ENCODE data around the gene CDH4. TPM values are rescaled to one million over a fixed set of nuclear protein-coding genes. Genes with fewer than 3 reads are reported as not detected.
"Not testable (repeated sequence)": the region's sequence is repeated elsewhere in the genome, so short reads cannot be mapped to it uniquely, and the experiment has no call there.

The CDH4 gene
- total and polyA plus RNA-seq, 11 donors: 0.04 to 0.54 (median 0.08) TPM; not detected in 1

GRCh38 chr20:61271312-61272231, 19.5 kb downstream of the CDH4 start:
- H3K27me3 ChIP-seq: peaks cover 0 to 21% (median 0%) of the 10 kb centered on the region in 9 donors
- no peaks in the 10 kb centered on the region for H3K4me1 ChIP-seq
- H3K27ac ChIP-seq: no peak overlapping the region
- no peaks in the 10 kb centered on the region for H3K9me3 ChIP-seq
- intact Hi-C loops (cut with DNase I): loop anchor here in 1 of 10 donors (10.0 kb wide), 1 partner anchor 363 kb away; no protein-coding TSS in a partner anchor
- ATAC-seq: no peak
- no peaks in the 10 kb centered on the region for H3K36me3 ChIP-seq
- no peak for DNase-seq
- 55 to 63% (median 60%) methylated on average over 28 of the region's 28 CpGs for WGBS, 4 donors
- H3K4me3 ChIP-seq: no peak overlapping the region
- TF ChIP-seq POLR2A (IDR thresholded peaks at IDR 0.05) (no peak), CTCF (IDR thresholded peaks at IDR 0.05) (no peak)

DNA sequence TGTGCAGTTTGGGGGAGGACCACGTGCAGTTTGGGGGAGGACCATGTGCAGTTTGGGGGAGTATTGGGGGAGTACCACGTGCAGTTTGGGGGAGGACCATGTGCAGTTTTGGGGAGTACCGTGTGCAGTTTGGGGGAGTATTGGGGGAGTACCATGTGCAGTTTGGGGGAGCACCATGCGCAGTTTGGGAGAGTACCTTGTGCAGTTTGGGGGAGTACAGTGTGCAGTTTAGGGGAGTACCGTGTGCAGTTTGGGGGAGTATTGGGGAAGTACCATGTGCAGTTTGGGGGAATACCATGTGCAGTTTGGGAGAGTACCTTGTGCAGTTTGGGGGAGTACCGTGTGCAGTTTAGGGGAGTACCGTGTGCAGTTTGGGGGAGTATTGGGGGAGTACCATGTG, 21.0 kb downstream of the CDH4 start:
- not testable (repeated sequence) for H3K27ac ChIP-seq, DNase-seq

DNA sequence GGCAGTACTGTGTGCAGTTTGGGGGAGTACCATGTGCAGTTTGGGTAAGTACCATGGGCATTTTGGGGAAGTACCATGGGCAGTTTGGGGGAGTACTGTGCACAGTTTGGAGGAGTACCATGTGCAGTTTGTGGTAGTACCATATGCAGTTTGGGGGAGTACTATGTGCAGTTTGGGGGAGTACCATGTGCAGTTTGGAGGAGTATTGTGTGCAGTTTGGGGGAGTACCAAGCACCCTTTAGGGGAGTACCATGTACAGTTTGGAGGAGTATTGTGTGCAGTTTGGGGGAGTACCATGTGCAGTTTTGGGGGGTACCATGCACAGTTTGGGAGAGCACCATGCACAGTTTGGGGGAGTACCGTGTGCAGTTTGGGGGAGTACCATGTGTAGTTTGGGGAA, 21.6 kb downstream of the CDH4 start:
- H3K4me1 ChIP-seq, ATAC-seq, DNase-seq, H3K36me3 ChIP-seq, H3K9me3 ChIP-seq, H3K4me3 ChIP-seq, H3K27ac ChIP-seq: not testable (repeated sequence)
- intact Hi-C loops (cut with DNase I): loop anchor here in 1 of 10 donors (10.0 kb wide), 1 partner anchor 361 kb away; no protein-coding TSS in a partner anchor
- WGBS, 4 donors: 82 to 98% (median 91%) methylated on average over 1 of the region's 1 CpG
- peaks cover 0 to 30% (median 8%) of the 10 kb centered on the region in 9 donors for H3K27me3 ChIP-seq

More for the DNA sequence above, 21.0 kb downstream of the CDH4 start:
- not testable (repeated sequence) for H3K4me1 ChIP-seq, H3K4me3 ChIP-seq, ATAC-seq, H3K36me3 ChIP-seq, H3K9me3 ChIP-seq
- WGBS, 4 donors: 89 to 95% (median 93%) methylated on average over 7 of the region's 7 CpGs
- intact Hi-C loops (cut with DNase I): loop anchor here in 1 of 10 donors (10.0 kb wide), 1 partner anchor 362 kb away; no protein-coding TSS in a partner anchor
- peaks cover 0 to 25% (median 8%) of the 10 kb centered on the region in 9 donors for H3K27me3 ChIP-seq

GRCh38 chr20:61274326-61274725, 22.3 kb downstream of the CDH4 start:
- Histone ChIP-seq H3K36me3 (no peaks in the 10 kb centered on the region), H3K27me3 (peaks cover 0 to 37% (median 8%) of the 10 kb centered on the region in 9 donors), H3K4me3 (no peak overlapping the region), H3K9me3 (no peaks in the 10 kb centered on the region), H3K27ac (no peak overlapping the region), H3K4me1 (no peaks in the 10 kb centered on the region)
- 88 to 92% (median 90%) methylated on average over 8 of the region's 8 CpGs for WGBS, 4 donors
- no peak for DNase-seq
- intact Hi-C loops (cut with DNase I): loop anchor here in 1 of 10 donors (10.0 kb wide), 1 partner anchor 360 kb away; no protein-coding TSS in a partner anchor
- ATAC-seq: no peak
- no peak for TF ChIP-seq CTCF (IDR thresholded peaks at IDR 0.05)
- no peak for TF ChIP-seq POLR2A (IDR thresholded peaks at IDR 0.05)

GRCh38 chr20:61278296-61278695, 26.2 kb downstream of the CDH4 start:
- TF ChIP-seq CTCF (IDR thresholded peaks at IDR 0.05) (no peak), POLR2A (IDR thresholded peaks at IDR 0.05) (no peak)
- WGBS, 4 donors: 62 to 73% (median 68%) methylated on average over 4 of the region's 4 CpGs
- ATAC-seq (no peak), DNase-seq (no peak)
- Histone ChIP-seq H3K27ac (no peak overlapping the region), H3K27me3 (peaks cover 0 to 52% (median 8%) of the 10 kb centered on the region in 9 donors), H3K36me3 (no peaks in the 10 kb centered on the region), H3K9me3 (no peaks in the 10 kb centered on the region), H3K4me3 (no peak overlapping the region), H3K4me1 (no peaks in the 10 kb centered on the region)
- intact Hi-C loops (cut with DNase I): loop anchor here in 1 of 10 donors (10.0 kb wide), 1 partner anchor 357 kb away; no protein-coding TSS in a partner anchor
